ENCODE results near the gene AK2.

The AK2 gene

DNA sequence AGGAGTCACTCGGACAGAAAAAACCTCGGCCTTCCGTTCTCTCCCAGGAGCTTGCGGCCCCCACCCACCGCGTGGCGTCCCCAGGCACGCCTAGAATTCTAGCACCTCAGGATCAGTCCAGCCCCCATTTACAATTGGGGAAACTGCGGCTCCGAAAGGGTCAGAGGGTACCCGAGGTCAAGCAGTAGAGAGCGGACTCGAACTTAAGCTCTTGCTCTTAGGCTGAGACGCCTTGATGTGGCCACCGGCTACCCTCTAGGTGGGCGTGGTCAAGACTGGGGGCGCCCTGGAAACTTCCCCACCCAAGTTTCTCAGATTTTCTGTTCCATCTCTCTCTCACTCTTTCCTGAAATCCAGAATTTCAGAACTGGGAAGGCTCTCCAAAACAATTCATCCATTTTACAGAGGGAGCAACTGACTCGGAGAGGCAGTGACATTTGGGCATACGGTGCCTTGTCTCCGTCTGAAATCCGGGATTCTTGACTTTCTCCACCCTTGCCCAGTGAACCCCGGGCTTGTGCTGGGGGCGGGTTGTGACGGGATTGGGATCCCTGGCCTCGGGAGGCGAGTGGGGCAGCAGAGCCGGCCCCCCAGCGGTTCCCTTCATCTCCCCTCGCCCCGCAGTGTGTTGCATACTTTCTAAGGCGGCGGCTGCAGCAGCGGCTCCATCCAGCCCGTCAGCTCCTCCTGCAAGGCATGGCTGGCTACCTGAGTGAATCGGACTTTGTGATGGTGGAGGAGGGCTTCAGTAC lies 45.0 kb upstream of the AK2 start:
- no peak for TF ChIP-seq ZFP30 (CRISPR knock-in tag; IDR thresholded peaks at IDR 0.05)
- TF ChIP-seq ZNF8 (CRISPR knock-in tag; IDR thresholded peaks at IDR 0.05) = no peak
- TF ChIP-seq ZFP3 (CRISPR knock-in tag; IDR thresholded peaks at IDR 0.05) = no peak
- no peak for TF ChIP-seq SNAI2 (CRISPR knock-in tag; IDR thresholded peaks at IDR 0.05)
- no peak for TF ChIP-seq ESRRG (CRISPR knock-in tag; IDR thresholded peaks at IDR 0.05)
- TF ChIP-seq ZNF70 (CRISPR knock-in tag; IDR thresholded peaks at IDR 0.05) = no peak
- no peak for TF ChIP-seq CSDC2 (CRISPR knock-in tag; IDR thresholded peaks at IDR 0.05)
- TF ChIP-seq, protein P1, sequence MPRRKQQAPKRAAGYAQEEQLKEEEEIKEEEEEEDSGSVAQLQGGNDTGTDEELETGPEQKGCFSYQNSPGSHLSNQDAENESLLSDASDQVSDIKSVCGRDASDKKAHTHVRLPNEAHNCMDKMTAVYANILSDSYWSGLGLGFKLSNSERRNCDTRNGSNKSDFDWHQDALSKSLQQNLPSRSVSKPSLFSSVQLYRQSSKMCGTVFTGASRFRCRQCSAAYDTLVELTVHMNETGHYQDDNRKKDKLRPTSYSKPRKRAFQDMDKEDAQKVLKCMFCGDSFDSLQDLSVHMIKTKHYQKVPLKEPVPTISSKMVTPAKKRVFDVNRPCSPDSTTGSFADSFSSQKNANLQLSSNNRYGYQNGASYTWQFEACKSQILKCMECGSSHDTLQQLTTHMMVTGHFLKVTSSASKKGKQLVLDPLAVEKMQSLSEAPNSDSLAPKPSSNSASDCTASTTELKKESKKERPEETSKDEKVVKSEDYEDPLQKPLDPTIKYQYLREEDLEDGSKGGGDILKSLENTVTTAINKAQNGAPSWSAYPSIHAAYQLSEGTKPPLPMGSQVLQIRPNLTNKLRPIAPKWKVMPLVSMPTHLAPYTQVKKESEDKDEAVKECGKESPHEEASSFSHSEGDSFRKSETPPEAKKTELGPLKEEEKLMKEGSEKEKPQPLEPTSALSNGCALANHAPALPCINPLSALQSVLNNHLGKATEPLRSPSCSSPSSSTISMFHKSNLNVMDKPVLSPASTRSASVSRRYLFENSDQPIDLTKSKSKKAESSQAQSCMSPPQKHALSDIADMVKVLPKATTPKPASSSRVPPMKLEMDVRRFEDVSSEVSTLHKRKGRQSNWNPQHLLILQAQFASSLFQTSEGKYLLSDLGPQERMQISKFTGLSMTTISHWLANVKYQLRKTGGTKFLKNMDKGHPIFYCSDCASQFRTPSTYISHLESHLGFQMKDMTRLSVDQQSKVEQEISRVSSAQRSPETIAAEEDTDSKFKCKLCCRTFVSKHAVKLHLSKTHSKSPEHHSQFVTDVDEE (CRISPR knock-in tag; IDR thresholded peaks at IDR 0.05) = no peak
- TF ChIP-seq CREB5 (CRISPR knock-in tag; IDR thresholded peaks at IDR 0.05; ENCODE audit: low read depth) = no peak
- no peak for TF ChIP-seq TOX (CRISPR knock-in tag; IDR thresholded peaks at IDR 0.05; ENCODE audit: borderline replicate concordance)
- no peak for TF ChIP-seq ISL1 (CRISPR knock-in tag; IDR thresholded peaks at IDR 0.05)
- ATAC-seq = peak; percentile 3; the same call in 2 of the 3 replicates

DNA sequence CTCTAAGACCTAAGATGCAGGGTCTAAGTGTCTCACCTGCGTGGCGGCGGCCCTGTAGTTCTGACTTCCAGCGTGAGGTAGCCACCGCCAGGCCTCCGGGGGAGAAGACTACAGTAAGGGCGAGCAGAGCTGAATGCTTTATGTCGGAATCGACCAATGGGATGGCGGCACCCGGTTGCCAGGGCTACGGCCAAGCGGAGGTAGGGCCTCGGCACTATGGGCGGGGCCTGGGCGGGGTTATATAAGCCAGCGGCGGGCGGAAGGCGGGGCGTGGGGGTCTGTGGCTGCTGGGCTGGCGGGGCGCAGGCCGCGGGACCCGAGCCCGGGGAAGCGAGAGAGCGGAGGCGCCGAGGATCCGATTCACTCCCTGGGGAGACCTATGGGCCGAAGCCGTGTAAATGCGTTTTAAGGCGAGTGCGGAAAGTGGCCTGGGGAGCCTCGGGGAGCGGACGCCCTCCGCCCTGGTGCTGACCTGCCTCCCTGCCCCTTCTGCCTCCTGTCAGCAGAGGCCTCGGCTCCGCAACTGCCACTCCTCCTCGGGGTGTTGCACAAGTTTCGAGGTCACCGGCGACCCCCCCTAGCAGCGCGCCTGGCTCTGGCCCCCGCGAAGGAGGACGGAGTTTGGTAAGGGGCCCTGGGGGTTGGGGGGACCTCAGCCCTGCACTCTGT lies 44.3 kb upstream of the AK2 start, which contains the start of gene AZIN2:
Gene AZIN2 (plus strand): TSS at position 269 of the 669 bp plus-strand sequence. CDS start 1,097 bp downstream, outside the sequence.
- TF ChIP-seq SNAI2 (CRISPR knock-in tag; IDR thresholded peaks at IDR 0.05) (no peak), CSRNP3 (CRISPR knock-in tag; IDR thresholded peaks at IDR 0.05) (no peak), ARNTL (CRISPR knock-in tag; IDR thresholded peaks at IDR 0.05; ENCODE audit: borderline replicate concordance, low read depth) (no peak), ZNF70 (CRISPR knock-in tag; IDR thresholded peaks at IDR 0.05) (no peak), ESRRG (CRISPR knock-in tag; IDR thresholded peaks at IDR 0.05) (no peak)
- TF ChIP-seq, protein P1 (CRISPR knock-in tag; IDR thresholded peaks at IDR 0.05) = no peak
- peak; percentile 100 for ATAC-seq

- peak; percentile 3; the same call in 2 of the 3 replicates for ATAC-seq
- TF ChIP-seq GLIS3 (CRISPR knock-in tag; IDR thresholded peaks at IDR 0.05) (no peak), ZFP3 (CRISPR knock-in tag; IDR thresholded peaks at IDR 0.05) (peak; percentile 99), PPARA (CRISPR knock-in tag; IDR thresholded peaks at IDR 0.05; ENCODE audit: borderline replicate concordance) (no peak)
Observed at GRCh38 chr1:33080373-33080772, 43.7 kb upstream of the AK2 start.

- no peak for ATAC-seq
- TF ChIP-seq ZNF8 (CRISPR knock-in tag; IDR thresholded peaks at IDR 0.05) = no peak
- TF ChIP-seq OSR1 (CRISPR knock-in tag; IDR thresholded peaks at IDR 0.05) = no peak
- no peak for TF ChIP-seq POU6F1 (CRISPR knock-in tag; IDR thresholded peaks at IDR 0.05; ENCODE audit: borderline replicate concordance, low read depth)
- no peak for TF ChIP-seq CSDC2 (CRISPR knock-in tag; IDR thresholded peaks at IDR 0.05)
- no peak for TF ChIP-seq ARNTL (CRISPR knock-in tag; IDR thresholded peaks at IDR 0.05; ENCODE audit: borderline replicate concordance, low read depth)
- TF ChIP-seq, protein P1 (CRISPR knock-in tag; IDR thresholded peaks at IDR 0.05) = no peak
- no peak for TF ChIP-seq CREB5 (CRISPR knock-in tag; IDR thresholded peaks at IDR 0.05; ENCODE audit: low read depth)
- no peak for TF ChIP-seq ISL1 (CRISPR knock-in tag; IDR thresholded peaks at IDR 0.05)
Observed at GRCh38 chr1:33078030-33078591, 41.4 kb upstream of the AK2 start.

Measured in SK-N-SH treated with all-trans-retinoic acid at 6 μM for 48 hours (cell line).